ENCODE data around the gene ESPNL. TPM values are rescaled to one million over a fixed set of nuclear protein-coding genes. Genes with fewer than 3 reads are reported as not detected.

The ESPNL gene
- total and polyA plus RNA-seq, 4 donors = 0.08 to 0.59 (median 0.35) TPM

- TF ChIP-seq GABPA (IDR thresholded peaks at IDR 0.05 in 1 of 2, conservative IDR thresholded peaks at IDR 0.05 in 1 of 2) (no peak), MAX (IDR thresholded peaks at IDR 0.05) (no peak), EGR1 (IDR thresholded peaks at IDR 0.05; ENCODE audit: low read depth in 2 of 2) (no peak), JUND (IDR thresholded peaks at IDR 0.05) (no peak)
These were observed 51.6 kb downstream of the ESPNL start (continued) for GRCh38 chr2:238151628-238152235.

- Histone ChIP-seq H3K27ac (ENCODE audit: low read depth in 1 of 2, low read length in 2 of 2) (no peak overlapping the region), H3K9me3 (ENCODE audit: control insufficient read depth in 4 of 4, low read length in 3 of 4) (no peaks in the 10 kb centered on the region), H3K27me3 (ENCODE audit: control insufficient read depth in 4 of 4, insufficient read depth in 4 of 4, low read length in 3 of 4) (no peaks in the 10 kb centered on the region), H3K4me1 (ENCODE audit: control insufficient read depth in 4 of 4, insufficient read depth in 4 of 4, low read length in 3 of 4) (no peaks in the 10 kb centered on the region), H3K4me3 (ENCODE audit: low read depth in 1 of 3, low read length in 3 of 3) (no peak overlapping the region), H3K36me3 (ENCODE audit: control insufficient read depth in 4 of 4, insufficient read depth in 3 of 4, low read depth in 1 of 4, low read length in 3 of 4) (no peaks in the 10 kb centered on the region), H3K9ac (ENCODE audit: low read depth in 1 of 2, low read length in 2 of 2) (no peak overlapping the region)
- 86% methylated on average over 22 of the region's 22 CpGs for WGBS
- TF ChIP-seq SP1 (IDR thresholded peaks at IDR 0.05) (no peak), YY1 (IDR thresholded peaks at IDR 0.05) (no peak), REST (IDR thresholded peaks at IDR 0.05) (no peak), TAF1 (conservative IDR thresholded peaks at IDR 0.05) (no peak), MAX (IDR thresholded peaks at IDR 0.05) (no peak), GABPA (IDR thresholded peaks at IDR 0.05 in 1 of 2, conservative IDR thresholded peaks at IDR 0.05 in 1 of 2) (no peak), JUND (IDR thresholded peaks at IDR 0.05) (no peak), RAD21 (IDR thresholded peaks at IDR 0.05) (no peak), HNF4G (IDR thresholded peaks at IDR 0.05) (no peak), RXRA (IDR thresholded peaks at IDR 0.05) (no peak)
- DNase-seq (ENCODE audit: low spot score) = no peak
These were observed 52.9 kb downstream of the ESPNL start for GRCh38 chr2:238152771-238153688.

GRCh38 chr2:238154570-238154969, 54.4 kb downstream of the ESPNL start:
- DNase-seq (ENCODE audit: low spot score) = no peak
- H3K36me3 ChIP-seq (ENCODE audit: control insufficient read depth in 4 of 4, insufficient read depth in 3 of 4, low read depth in 1 of 4, low read length in 3 of 4) = no peaks in the 10 kb centered on the region
- H3K27ac ChIP-seq (ENCODE audit: low read depth in 1 of 2, low read length in 2 of 2) = no peak overlapping the region
- 95% methylated on average over 10 of the region's 10 CpGs for WGBS
- H3K9ac ChIP-seq (ENCODE audit: low read depth in 1 of 2, low read length in 2 of 2) = no peak overlapping the region
- TF ChIP-seq NR2F2 (IDR thresholded peaks at IDR 0.05) (no peak), ATF3 (IDR thresholded peaks at IDR 0.05) (no peak), GABPA (IDR thresholded peaks at IDR 0.05 in 1 of 2, conservative IDR thresholded peaks at IDR 0.05 in 1 of 2) (no peak), REST (IDR thresholded peaks at IDR 0.05) (no peak), MAX (IDR thresholded peaks at IDR 0.05) (no peak), RAD21 (IDR thresholded peaks at IDR 0.05) (no peak), CTCF (IDR thresholded peaks at IDR 0.05; ENCODE audit: low read depth, low read length, missing input control) (no peak), RXRA (IDR thresholded peaks at IDR 0.05) (no peak), YY1 (IDR thresholded peaks at IDR 0.05) (no peak), FOXA1 (IDR thresholded peaks at IDR 0.05) (no peak), HNF4G (IDR thresholded peaks at IDR 0.05) (no peak)
- peaks cover 0 to 5% (median 2%) of the 10 kb centered on the region in 4 donors for H3K4me1 ChIP-seq (ENCODE audit: control insufficient read depth in 4 of 4, insufficient read depth in 4 of 4, low read length in 3 of 4)
- no peaks in the 10 kb centered on the region for H3K9me3 ChIP-seq (ENCODE audit: control insufficient read depth in 4 of 4, low read length in 3 of 4)
- no peak overlapping the region for H3K4me3 ChIP-seq (ENCODE audit: low read depth in 1 of 3, low read length in 3 of 3)
- no peaks in the 10 kb centered on the region for H3K27me3 ChIP-seq (ENCODE audit: control insufficient read depth in 4 of 4, insufficient read depth in 4 of 4, low read length in 3 of 4)
